SKM-1 treated with dmso at 0.1 percent for 144 hours (cell line): Measurements from ENCODE around the gene E2F2.

Source experiments
- DNase-seq: peaks from one replicate; lab custom pipeline; 2025; ENCODE audit not compliant: unreplicated experiment; lab: John Stamatoyannopoulos, UW

Gene E2F2, protein sequence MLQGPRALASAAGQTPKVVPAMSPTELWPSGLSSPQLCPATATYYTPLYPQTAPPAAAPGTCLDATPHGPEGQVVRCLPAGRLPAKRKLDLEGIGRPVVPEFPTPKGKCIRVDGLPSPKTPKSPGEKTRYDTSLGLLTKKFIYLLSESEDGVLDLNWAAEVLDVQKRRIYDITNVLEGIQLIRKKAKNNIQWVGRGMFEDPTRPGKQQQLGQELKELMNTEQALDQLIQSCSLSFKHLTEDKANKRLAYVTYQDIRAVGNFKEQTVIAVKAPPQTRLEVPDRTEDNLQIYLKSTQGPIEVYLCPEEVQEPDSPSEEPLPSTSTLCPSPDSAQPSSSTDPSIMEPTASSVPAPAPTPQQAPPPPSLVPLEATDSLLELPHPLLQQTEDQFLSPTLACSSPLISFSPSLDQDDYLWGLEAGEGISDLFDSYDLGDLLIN

DNA sequence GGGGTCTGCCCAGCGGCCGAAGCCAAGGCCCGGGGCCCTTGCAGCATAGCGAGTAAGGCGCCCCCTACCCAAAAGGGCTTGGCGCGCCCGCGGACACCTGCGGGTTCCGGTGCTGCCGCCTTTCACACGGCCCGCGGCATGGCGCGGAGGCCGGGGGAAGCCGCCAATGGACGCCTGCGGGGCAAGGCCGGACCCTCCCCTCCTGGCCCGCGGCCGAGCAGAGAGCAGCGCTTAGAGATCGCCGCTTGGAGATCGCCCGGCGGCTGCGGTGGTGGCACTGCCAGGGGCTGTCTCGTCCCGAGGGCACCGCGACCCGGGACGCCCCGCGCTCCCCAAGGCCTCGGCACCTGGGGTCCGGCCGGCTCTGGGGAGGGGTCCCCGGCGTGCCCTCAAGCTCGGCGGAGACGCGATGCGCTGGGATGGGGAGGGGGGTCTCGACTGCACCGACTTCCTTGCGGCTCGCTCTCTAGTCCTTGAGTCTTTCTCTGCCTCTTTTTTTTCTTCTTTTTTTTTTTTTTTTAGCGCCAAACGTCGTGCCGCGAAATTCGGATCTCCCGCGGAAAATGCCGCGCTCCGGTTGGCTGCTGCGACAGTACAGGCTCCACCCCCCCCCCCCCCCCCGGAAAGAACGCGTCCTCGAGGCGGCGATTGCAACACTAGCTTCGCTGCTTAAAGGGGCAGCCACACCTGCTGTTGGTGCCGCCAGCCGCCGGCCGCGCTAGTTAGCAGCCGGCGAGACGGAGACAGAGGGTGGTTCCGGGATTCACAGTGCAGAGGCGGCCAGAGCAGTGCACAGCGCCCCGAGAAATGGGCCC is at the start of gene E2F2:
Gene E2F2, minus strand, starts transcription at position 487 of the 815 bp plus-strand sequence. Its CDS starts 440 bp downstream, at position 47.
- DNase-seq: peak; percentile 13

DNA sequence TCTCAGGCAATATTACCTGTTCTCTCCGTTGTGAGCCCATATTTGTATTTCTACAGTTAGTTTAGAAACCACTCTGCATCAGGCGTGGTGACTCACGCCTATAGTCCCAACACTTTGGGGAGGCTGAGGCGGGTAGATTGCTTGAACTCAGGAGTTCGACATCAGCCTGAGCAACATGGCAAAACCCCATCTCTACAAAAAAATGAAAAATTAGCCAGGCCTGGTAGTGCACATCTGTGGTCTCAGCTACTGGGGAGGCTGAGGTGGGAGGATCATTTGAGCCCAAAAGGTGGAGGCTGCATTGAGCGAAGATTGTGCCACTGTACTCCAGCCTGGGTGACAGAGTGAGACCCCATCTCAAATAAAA is 47.9 kb upstream of the E2F2 start:
- DNase-seq: no peak

DNA sequence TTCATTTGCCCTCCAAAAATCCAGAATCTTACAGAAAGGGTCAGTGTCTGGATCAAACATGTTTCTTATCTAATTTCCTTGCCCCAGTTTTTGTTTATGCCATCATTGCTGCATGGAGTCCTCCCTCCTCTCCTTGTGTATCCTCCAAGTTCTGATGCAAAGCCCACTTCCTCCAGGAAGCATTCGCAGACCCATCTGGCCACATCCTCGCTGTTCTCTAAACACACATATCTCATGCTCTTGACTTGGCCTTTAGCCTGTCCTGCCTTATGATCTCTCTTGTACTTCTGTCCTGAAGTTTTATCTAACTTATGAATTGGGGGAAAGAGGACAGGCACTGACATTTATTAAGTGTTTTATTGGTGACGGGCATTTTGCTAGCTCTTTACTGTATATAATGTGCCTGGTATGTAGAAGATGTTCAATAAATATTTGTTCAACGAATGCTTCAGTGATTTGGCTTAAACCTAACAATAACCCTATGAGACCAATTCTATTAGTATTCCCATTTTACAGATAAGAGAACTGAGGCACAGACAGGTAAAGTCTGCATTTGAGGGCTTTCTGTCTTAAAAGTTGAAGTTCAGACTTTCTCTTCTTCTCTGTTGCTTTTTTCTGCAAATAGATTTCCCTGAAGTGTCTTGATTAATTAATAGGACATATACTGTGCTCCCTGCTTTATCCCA is 47.4 kb upstream of the E2F2 start:
- no peak for DNase-seq

DNA sequence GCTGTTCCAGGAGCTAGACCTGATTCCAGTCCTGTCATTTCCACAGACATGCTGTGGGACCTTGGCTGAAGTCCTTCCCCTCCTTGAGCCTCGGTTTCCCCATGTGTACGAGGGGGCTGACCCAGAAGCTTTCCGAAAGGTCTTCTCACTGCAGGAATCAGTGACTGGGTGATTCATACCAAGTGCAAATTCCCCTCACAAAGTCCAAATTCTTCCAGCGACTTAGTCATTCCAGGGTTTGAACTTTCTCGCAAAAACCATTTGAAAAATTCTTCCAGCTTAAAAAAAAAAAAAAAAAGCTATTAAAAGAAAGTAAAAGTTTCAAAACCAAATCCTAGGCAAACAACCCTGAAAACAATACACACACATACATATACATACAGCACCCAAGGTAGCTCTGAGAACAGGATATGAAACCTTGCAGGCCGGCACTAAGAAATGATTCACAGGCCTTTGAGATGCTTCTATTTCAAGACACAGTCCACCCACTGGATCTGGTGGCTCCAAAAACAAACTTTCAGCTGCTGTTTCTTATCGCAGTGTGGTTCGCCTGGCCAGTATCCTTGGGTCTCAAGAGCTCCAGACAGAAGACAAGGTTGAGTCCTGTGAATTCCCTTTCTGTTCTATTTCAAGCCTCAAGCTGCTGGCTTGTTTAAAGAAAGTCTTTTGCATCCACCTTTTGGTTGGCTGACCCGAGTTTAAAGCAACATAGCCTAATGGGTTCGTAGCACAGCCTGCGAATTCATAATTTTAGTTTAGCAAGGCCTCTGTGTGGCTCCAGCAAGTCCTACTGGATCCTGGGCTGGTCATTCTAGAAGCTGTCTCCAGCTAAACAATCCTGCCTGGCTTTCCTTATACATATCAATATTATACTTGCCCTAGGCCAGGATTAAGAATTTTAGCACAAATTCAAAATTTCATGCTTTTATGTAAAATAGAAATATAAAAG is 46.3 kb upstream of the E2F2 start:
- DNase-seq: no peak

DNA sequence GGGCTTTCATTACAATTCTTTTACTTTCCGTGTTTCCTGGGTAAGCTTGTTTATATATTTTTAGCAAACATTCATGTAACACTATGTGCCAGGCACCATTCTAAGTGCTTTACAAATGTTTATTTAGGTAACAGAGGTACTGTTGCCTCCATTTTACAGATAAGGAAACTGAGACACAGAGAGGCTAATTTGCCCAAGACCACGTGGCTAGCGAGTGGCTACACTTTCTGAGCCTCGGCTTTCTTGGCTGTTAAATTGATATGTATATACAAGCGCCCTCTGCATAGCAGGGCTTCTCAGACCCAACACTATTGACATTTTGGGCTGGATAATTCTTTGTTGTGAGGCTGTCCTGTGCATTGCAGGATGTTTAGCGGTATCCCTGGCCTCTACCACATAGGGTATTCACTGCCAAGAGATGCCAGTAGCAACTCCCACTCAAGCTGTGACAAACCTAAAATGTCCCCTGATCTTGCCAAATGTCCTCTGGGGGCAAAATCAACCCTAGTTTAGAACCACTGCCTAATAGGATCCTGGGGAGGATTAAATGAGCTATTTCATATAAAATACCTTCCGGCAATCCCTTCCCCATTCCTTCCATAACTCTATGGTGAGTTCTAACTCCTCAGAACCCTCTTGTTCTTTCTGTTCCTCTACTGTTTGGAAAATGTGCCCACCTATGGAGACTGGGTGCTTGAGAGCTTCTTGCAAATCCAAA is 45.5 kb upstream of the E2F2 start:
- no peak for DNase-seq

DNA sequence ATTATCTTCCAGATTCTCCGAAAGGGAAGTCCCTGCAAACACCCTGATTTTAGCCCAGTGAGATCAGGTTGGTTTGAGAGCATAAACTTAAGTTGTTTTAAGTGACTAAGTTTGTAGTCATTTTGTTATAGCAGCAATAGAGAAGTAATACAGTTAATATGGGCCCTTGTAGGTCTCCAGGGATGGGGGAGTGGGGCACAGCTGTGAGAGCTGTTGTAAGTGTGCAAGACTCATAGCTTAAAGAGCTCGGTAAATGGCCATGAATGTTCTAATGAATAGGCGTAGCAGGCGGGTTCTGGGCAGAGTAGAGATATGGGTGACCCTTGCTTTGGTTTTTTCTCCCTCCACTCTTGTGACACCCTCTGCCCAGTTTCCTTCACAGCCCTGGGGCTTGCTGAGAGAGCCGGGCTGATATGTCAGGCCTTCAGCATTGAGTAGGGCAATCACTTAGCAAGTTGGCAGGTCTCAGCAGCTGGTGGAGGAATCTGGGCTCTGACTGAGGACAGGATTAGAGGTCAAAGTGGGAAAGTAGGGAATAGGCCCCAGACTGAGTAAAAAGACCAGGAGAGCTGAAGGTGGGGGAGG is 44.3 kb upstream of the E2F2 start:
- no peak for DNase-seq

DNA sequence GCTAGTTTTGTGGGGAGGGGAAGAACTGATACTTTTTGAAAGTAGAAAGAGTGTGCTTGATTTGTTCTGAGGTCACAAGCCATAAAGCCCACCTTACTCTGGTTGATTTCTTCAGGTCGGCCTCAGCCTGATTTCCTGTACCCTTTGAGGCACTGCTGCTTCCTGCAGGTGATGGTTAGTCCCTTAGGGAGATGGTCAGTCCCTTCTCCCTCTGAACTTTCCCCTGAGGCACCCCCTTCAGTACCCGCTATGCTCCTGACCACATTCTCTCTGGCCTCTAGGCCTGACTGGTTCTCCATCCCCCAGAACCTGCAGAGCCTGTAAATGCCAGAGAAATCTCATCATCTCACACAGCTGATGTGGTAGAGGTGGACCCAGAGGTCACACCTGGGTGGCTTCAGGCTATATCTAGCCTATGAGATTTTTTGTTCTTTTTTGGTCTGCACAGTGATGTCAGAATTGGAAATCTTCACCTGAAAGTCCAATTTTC is 43.3 kb upstream of the E2F2 start:
- DNase-seq: no peak

DNA sequence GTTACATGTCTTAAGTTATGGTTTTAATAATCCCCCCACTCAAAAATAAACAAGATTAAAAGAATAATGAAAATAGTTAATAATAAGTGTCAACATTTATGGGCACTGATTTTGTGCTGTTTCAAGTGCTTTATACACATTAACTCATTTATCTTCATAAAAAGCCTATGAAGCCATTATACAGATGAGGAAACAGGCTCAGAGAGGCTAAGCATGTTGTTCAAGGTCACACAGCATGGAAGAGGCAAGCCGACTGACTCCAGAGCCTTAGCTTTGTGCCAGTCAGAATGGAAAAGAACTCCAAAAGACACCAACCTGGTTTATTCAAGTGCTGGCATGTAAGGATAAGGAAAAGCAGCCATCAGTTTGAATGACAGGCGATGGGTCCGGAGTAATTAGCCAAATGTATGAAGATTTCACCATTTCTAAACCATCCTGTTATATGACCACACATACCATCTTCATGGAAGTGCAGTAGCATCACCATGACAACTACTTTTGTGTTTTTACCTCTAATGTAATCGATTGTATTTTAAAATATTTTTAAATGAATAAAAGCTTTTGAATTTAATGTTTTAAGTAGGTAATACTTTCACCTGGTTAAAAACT is 42.6 kb upstream of the E2F2 start:
- no peak for DNase-seq

DNA sequence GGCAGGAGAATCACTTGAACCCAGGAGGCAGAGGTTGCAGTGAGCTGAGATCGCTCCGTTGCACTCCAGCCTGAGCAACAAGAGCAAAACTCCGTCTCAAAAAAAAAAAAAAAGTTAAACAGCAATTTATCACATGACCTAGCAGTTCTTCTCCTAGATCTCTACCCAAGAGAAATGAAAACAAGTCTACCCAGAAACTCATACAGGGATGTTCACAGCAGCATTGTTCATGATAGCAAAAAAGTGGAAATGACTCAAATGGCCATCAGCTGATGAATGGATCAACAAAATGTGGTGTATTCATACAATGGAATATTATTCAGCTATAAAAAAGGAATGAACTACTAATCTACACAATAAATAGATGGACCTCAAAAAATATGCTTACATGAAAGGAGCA is 40.4 kb upstream of the E2F2 start:
- no peak for DNase-seq

DNA sequence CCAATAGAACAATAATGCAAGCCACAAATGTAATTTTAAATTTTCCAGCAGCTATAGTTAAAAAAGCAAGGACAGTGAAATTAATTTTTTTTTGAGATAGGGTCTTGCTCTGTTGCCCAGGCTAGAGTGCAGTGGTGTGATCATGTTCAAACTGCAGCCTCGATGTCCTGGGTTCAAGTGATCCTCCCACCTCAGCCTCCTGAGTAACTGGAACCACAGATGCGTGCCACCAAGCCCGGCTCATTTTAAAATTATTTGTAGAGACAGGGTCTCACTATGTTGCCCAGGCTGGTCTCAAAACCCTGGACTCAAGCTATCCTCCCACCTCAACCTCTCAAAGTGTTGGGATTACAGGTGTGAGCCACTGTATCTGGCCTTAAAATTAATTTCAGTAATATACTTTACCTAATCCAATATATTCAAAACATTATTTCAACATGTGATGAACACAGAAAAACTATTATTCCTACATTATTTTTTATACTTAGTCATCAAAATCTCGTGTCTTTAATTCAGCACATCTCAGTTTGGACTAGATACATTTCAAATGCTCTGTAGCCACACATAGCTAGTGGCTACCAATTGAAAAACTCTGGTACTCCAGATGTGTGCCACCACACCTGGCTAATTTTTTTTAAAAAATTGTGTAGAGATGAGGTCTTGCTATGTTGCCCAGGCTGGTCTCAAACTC is 39.1 kb upstream of the E2F2 start:
- no peak for DNase-seq

DNA sequence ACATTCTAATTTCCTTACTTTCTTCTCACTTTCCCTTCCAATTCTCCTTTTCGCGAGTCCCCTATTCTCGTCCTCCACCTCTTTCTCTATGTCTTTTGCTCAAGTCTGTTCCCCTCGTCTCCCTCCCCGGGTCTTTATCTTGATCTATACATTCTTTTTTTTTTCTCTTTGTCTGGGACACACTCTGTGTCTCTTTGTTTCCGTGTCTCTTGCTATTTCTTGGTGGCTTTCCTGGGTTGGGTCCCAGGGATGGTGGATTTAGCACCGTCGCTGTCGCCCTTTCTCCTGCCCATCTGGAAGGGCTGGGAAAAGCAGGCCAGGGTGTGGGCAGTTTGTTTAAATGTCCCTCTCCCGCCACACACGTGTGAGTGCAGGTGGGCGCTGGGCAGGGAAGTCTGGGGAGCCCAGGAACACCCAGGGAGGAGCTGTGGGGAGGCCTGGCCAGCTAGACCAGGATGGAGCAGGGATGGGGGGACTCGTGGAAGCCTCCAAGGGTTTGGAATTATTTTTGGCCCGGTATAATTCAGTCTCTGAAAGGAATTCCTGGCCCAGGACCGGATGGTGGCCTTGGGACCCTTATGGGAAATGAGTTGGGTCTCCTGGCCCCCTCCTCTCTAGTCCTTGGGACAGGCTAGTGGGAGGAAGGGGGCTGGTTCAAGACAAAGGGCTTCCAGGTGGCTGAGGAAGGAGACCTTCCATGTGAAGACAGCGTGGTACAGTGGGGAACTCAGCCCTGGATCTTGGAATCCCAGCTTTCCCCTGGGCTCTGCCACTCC is 37.8 kb upstream of the E2F2 start:
- DNase-seq: no peak

DNA sequence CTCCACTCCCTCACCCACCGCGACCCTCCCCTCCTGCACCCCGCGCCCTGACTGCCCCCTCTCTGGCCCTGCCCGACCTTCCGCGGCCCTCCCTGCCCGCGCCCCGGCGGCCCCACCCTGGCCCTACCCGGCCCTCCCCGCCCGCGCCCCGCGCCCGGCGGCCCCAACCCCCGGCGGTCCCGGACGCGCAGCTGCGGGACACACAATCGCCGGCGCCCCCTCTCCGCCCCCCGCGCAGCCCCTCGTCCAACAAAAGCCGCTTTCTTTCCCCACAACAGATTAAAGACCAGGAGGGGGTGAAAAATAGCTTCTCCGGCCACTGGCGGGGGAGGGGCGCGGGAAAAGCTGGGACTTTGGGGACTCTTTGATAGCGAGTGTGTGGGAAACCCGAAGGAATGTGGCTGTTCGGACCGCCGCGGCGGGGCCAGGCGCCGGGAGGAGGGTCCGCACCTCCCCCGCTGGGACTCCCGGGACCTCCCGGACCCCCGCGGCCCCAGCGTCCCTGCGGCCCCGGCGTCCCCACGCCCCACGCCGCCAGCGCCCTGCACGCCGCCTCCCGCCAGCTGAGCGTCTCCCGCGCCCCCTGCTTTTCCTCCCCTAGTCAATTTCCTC is 37.1 kb upstream of the E2F2 start:
- no peak for DNase-seq

DNA sequence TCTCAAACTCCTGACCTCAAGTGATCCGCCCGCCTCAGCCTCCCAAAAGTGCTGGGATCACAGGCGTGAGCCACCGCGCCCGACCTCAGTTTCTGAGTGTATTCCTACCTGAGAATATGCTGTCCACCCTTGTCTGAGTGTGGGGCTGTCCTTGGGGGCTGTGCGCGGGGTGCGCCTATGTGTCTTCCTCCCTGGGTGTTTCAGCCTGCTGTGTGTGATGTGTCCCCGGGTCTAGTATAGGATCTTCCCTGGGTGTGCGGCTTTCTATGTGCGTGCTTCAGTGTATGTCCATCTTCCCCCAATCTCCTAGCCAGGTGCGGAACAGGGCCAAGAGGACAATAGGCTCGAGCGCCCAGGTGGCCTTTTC is 36.6 kb upstream of the E2F2 start:
- no peak for DNase-seq

DNA sequence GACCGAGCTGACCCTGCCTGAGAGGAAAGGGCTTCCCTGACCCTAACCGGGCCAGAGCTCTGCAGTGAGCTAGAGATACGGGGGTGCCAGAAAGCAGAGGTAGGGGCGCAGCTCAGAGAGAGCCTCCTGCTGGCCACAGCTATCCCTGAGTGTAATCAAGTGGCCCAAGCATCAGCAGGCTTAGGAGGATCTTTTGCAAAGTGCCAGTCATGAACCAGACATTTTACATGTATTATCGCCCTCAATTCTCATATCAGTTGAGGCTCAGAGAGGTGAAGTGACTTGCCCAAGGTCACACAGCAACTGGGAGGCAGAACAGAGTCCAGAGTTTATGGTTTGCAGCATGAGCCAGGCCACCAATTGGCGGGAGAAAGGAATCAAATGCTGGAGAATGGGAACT is 35.3 kb upstream of the E2F2 start:
- DNase-seq: no peak

DNA sequence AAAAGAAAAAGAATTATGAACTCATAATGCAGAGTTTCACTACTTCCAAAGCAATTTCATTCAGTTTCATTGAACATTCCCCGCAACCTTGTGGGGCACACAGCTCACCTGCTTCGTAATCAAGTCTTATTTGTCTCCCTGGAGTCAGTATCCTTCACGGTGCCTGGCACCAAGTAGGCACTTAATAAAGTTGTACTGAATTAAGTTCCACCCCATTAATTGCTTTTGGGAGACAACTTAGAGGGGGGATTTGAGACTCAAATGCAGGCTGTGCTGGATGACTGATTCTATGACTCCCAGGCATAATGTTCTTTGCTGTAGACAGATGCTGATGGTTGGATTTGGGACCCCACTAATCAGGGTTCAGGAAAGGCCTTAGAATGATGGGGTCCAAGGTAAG is 34.7 kb upstream of the E2F2 start:
- no peak for DNase-seq

DNA sequence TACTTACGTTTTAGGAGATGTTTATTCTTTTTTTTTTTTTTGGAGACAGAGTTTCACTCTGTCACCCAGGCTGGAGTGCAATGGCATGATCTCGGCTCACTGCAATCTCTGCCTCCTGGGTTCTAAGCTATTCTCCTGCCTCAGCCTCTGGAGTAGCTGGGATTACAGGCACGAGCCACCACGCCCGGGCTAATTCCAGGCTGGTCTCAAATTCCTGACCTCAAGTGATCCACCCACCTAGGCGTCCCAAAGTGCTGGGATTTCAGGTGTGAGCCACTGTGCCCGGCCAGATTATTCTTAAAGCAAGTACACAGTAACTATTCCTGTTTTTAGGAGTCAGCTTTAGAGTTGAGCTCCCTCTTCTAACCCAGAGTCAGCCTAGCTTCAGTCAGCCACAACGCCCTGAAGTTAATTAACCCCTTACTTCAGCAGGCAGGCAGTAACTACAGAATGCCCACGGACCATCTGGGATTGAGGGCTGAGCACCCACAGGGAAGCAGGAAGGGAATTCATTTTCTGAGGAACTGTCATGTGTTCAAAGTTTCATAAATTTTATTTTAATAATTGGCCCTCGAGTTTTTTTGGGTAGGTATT is 33.6 kb upstream of the E2F2 start:
- DNase-seq: no peak
